WTC11 (cell line): ENCODE results near the gene TFEB. TPM values are rescaled to one million over a fixed set of nuclear protein-coding genes. Genes with fewer than 3 reads are reported as not detected.

Experiments
- ATAC-seq: fragments of 200-7000 bp; cut with Tn5 transposase; 2 replicates; pipeline ENCODE4 v1.10.0; 2021; ENCODE audit warnings: mild to moderate bottlenecking, moderate library complexity
- CTCF ChIA-PET: fragments of 300-600 bp; sonication (Branson Sonifier 250); formaldehyde crosslinking; loops from one replicate; lab custom pipeline; 2021; ENCODE audit warnings: antibody characterized with exemption; lab: Charles Lee
- POLR2A ChIA-PET: fragments of 350-600 bp; sonication (Branson Sonifier 250); formaldehyde crosslinking; loops from one replicate; lab custom pipeline; 2021; ENCODE audit warnings: antibody characterized with exemption; lab: Charles Lee
- DNase-seq: peaks from one replicate; pipeline ENCODE4 v3.0.0; 2021; ENCODE audit warnings: low spot score
- H3K27ac Mint-ChIP-seq: 2 replicates; pipeline ENCODE4 v1.8.0; 2021; ENCODE audit warnings: mixed read lengths
- H3K27me3 Mint-ChIP-seq: 2 replicates; pipeline ENCODE4 v1.8.0; 2021; ENCODE audit warnings: low read depth, mild to moderate bottlenecking, moderate library complexity, mixed read lengths
- H3K36me3 Mint-ChIP-seq: 2 replicates; pipeline ENCODE4 v1.8.0; 2021; ENCODE audit warnings: mixed read lengths
- H3K4me1 Mint-ChIP-seq: 2 replicates; pipeline ENCODE4 v1.8.0; 2022; ENCODE audit warnings: mixed read lengths
- H3K4me3 Mint-ChIP-seq: 2 replicates; pipeline ENCODE4 v1.8.0; 2021; ENCODE audit warnings: mild to moderate bottlenecking, moderate library complexity, mixed read lengths
- H3K9me3 Mint-ChIP-seq: 2 replicates; pipeline ENCODE4 v1.8.0; 2021; ENCODE audit warnings: mixed read lengths
- GABPB1 ChIP-seq: sonication (generic); formaldehyde crosslinking; IDR thresholded peaks from 2 replicates; pipeline ENCODE4 v1.8.1; 2023; ENCODE audit warnings: mild to moderate bottlenecking, missing genetic modification reagents
- MYBL2 ChIP-seq: sonication (generic); formaldehyde crosslinking; IDR thresholded peaks from 2 replicates; pipeline ENCODE4 v1.8.1; 2023; ENCODE audit warnings: mild to moderate bottlenecking, moderate library complexity, missing genetic modification reagents
- NFYB ChIP-seq: sonication (generic); formaldehyde crosslinking; conservative IDR thresholded peaks from 2 replicates; pipeline ENCODE4 v1.8.0; 2022; ENCODE audit warnings: low read depth, missing genetic modification reagents
- NR3C1 ChIP-seq: sonication (generic); formaldehyde crosslinking; conservative IDR thresholded peaks from 2 replicates; pipeline ENCODE4 v1.8.1; 2023; ENCODE audit warnings: low read depth, mild to moderate bottlenecking, missing genetic modification reagents
- RELA ChIP-seq: sonication (generic); formaldehyde crosslinking; IDR thresholded peaks from 2 replicates; pipeline ENCODE4 v1.8.1; 2022; ENCODE audit warnings: missing genetic modification reagents, mild to moderate bottlenecking, borderline replicate concordance
- RORB ChIP-seq: fragments of 250-450 bp; sonication (Bioruptor Pico); IDR thresholded peaks from 2 replicates; pipeline ENCODE4 v1.9.0; 2021; ENCODE audit warnings: mild to moderate bottlenecking
- TCF7 ChIP-seq: sonication (generic); formaldehyde crosslinking; IDR thresholded peaks from 2 replicates; pipeline ENCODE4 v1.8.0; 2022; ENCODE audit warnings: mild to moderate bottlenecking, low read depth, missing genetic modification reagents, moderate library complexity
- TEAD4 ChIP-seq: sonication (generic); formaldehyde crosslinking; IDR thresholded peaks from 2 replicates; pipeline ENCODE4 v1.8.0; 2022; ENCODE audit warnings: mild to moderate bottlenecking, missing genetic modification reagents
- ZBTB21 ChIP-seq: sonication (generic); formaldehyde crosslinking; IDR thresholded peaks from 2 replicates; pipeline ENCODE4 v1.8.1; 2023; ENCODE audit warnings: mild to moderate bottlenecking, missing genetic modification reagents, borderline replicate concordance
- ZNF121 ChIP-seq: sonication (generic); formaldehyde crosslinking; IDR thresholded peaks from 2 replicates; pipeline ENCODE4 v1.8.0; 2023; ENCODE audit warnings: missing genetic modification reagents
- ZNF232 ChIP-seq: sonication (generic); formaldehyde crosslinking; IDR thresholded peaks from 2 replicates; pipeline ENCODE4 v1.8.0; 2022; ENCODE audit warnings: mild to moderate bottlenecking, missing genetic modification reagents
- total RNA-seq: library from RNA; stranded (reverse); gene quantifications from 3 replicates; pipeline ENCODE4 v1.2.3, GENCODE V29; 2021
- TF ChIP-seq, protein P1 (sequence below): sonication (generic); formaldehyde crosslinking; IDR thresholded peaks from 2 replicates; pipeline ENCODE4 v1.8.0; 2022; ENCODE audit warnings: mild to moderate bottlenecking, missing genetic modification reagents
- TF ChIP-seq, protein P2 (sequence below): sonication (generic); formaldehyde crosslinking; IDR thresholded peaks from 2 replicates; pipeline ENCODE4 v1.8.0; 2023; ENCODE audit warnings: missing genetic modification reagents
- TF ChIP-seq, protein P3 (sequence below): sonication (generic); formaldehyde crosslinking; IDR thresholded peaks from 2 replicates; pipeline ENCODE4 v1.8.1; 2022; ENCODE audit warnings: low read depth, missing genetic modification reagents, borderline replicate concordance
- TF ChIP-seq, protein P4 (sequence below): fragments of 250-450 bp; sonication (Bioruptor Pico); IDR thresholded peaks from 2 replicates; pipeline ENCODE4 v1.9.0; 2021; ENCODE audit warnings: mild to moderate bottlenecking
- TF ChIP-seq, protein P5 (sequence below): sonication (generic); formaldehyde crosslinking; IDR thresholded peaks from 2 replicates; pipeline ENCODE4 v1.8.0; 2022; ENCODE audit warnings: mild to moderate bottlenecking, missing genetic modification reagents
- TF ChIP-seq, protein P6 (sequence below): sonication (generic); formaldehyde crosslinking; IDR thresholded peaks from 2 replicates; pipeline ENCODE4 v1.8.0; 2022; ENCODE audit warnings: missing genetic modification reagents
- TF ChIP-seq, protein P7 (sequence below): sonication (generic); formaldehyde crosslinking; IDR thresholded peaks from 2 replicates; pipeline ENCODE4 v1.8.1; 2022; ENCODE audit warnings: low read depth, mild to moderate bottlenecking, moderate library complexity, missing genetic modification reagents, borderline replicate concordance
- TF ChIP-seq, protein P8 (sequence below): sonication (generic); formaldehyde crosslinking; IDR thresholded peaks from 2 replicates; pipeline ENCODE4 v1.8.1; 2022; ENCODE audit warnings: mild to moderate bottlenecking, moderate library complexity, missing genetic modification reagents

TFEB gene
- total RNA-seq, 1 experiment from 2014 or later, result 3.9 TPM

- TF ChIP-seq, protein P1, sequence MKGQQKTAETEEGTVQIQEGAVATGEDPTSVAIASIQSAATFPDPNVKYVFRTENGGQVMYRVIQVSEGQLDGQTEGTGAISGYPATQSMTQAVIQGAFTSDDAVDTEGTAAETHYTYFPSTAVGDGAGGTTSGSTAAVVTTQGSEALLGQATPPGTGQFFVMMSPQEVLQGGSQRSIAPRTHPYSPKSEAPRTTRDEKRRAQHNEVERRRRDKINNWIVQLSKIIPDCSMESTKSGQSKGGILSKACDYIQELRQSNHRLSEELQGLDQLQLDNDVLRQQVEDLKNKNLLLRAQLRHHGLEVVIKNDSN (CRISPR knock-in tag), result no peak
- TF ChIP-seq NR3C1 (CRISPR knock-in tag) (no peak), ZBTB21 (no peak)
- TF ChIP-seq, protein P2, sequence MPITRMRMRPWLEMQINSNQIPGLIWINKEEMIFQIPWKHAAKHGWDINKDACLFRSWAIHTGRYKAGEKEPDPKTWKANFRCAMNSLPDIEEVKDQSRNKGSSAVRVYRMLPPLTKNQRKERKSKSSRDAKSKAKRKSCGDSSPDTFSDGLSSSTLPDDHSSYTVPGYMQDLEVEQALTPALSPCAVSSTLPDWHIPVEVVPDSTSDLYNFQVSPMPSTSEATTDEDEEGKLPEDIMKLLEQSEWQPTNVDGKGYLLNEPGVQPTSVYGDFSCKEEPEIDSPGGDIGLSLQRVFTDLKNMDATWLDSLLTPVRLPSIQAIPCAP (CRISPR knock-in tag), result no peak
These were observed 60.1 kb downstream of the TFEB start (continued) for GRCh38 chr6:41675176-41675775.

DNA sequence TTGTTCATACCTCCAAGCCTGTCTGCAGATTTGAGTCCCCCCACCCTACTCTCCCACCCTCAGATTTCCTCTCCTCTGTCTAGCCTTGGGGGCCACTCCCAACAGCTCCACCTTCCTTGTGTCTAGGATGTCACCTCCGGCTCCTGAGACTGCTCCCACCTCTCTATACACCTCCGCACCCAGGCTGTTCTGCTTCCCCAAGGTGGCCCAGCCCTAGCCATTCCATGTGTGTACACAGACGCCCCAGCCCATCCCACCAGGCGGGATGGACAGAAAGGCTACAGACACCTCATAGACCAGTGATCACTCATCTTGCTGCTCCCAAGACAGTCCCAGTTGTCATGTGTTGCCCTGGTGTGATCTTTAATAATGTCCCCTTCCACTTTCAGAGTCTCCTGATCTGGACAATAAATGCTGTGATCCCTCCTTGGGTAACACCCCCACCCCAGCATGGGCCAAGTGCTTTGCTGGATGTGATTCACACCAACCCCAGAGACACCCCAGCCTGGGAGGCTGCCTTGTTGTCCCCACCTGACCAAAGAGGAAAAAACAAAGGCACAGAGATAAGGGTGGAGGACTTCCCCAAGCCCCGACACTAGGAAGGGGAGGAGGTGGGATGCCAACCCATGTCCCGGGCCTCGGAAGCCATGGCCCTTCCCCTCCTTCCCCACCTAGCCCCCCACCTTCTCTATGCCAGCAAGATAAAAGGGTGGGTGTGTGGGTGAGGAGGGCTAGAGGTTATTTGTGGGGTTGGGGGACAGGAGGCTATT lies 61.0 kb downstream of the TFEB start:
- no peak for DNase-seq
- no peak overlapping the region for H3K27ac Mint-ChIP-seq

More for the DNA sequence above, 61.0 kb downstream of the TFEB start:
- TF ChIP-seq MYBL2 (CRISPR knock-in tag) (no peak), RORB (CRISPR knock-in tag) (no peak), TCF7 (no peak), RELA (CRISPR knock-in tag) (no peak), NFYB (no peak), GABPB1 (CRISPR knock-in tag) (no peak), TEAD4 (no peak), ZNF232 (CRISPR knock-in tag) (no peak), NR3C1 (CRISPR knock-in tag) (no peak), ZNF121 (no peak)
- TF ChIP-seq, protein P3, sequence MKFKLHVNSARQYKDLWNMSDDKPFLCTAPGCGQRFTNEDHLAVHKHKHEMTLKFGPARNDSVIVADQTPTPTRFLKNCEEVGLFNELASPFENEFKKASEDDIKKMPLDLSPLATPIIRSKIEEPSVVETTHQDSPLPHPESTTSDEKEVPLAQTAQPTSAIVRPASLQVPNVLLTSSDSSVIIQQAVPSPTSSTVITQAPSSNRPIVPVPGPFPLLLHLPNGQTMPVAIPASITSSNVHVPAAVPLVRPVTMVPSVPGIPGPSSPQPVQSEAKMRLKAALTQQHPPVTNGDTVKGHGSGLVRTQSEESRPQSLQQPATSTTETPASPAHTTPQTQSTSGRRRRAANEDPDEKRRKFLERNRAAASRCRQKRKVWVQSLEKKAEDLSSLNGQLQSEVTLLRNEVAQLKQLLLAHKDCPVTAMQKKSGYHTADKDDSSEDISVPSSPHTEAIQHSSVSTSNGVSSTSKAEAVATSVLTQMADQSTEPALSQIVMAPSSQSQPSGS (CRISPR knock-in tag), result no peak
- TF ChIP-seq, protein P4, sequence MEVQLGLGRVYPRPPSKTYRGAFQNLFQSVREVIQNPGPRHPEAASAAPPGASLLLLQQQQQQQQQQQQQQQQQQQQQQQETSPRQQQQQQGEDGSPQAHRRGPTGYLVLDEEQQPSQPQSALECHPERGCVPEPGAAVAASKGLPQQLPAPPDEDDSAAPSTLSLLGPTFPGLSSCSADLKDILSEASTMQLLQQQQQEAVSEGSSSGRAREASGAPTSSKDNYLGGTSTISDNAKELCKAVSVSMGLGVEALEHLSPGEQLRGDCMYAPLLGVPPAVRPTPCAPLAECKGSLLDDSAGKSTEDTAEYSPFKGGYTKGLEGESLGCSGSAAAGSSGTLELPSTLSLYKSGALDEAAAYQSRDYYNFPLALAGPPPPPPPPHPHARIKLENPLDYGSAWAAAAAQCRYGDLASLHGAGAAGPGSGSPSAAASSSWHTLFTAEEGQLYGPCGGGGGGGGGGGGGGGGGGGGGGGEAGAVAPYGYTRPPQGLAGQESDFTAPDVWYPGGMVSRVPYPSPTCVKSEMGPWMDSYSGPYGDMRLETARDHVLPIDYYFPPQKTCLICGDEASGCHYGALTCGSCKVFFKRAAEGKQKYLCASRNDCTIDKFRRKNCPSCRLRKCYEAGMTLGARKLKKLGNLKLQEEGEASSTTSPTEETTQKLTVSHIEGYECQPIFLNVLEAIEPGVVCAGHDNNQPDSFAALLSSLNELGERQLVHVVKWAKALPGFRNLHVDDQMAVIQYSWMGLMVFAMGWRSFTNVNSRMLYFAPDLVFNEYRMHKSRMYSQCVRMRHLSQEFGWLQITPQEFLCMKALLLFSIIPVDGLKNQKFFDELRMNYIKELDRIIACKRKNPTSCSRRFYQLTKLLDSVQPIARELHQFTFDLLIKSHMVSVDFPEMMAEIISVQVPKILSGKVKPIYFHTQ (CRISPR knock-in tag), result no peak
- TF ChIP-seq, protein P5, sequence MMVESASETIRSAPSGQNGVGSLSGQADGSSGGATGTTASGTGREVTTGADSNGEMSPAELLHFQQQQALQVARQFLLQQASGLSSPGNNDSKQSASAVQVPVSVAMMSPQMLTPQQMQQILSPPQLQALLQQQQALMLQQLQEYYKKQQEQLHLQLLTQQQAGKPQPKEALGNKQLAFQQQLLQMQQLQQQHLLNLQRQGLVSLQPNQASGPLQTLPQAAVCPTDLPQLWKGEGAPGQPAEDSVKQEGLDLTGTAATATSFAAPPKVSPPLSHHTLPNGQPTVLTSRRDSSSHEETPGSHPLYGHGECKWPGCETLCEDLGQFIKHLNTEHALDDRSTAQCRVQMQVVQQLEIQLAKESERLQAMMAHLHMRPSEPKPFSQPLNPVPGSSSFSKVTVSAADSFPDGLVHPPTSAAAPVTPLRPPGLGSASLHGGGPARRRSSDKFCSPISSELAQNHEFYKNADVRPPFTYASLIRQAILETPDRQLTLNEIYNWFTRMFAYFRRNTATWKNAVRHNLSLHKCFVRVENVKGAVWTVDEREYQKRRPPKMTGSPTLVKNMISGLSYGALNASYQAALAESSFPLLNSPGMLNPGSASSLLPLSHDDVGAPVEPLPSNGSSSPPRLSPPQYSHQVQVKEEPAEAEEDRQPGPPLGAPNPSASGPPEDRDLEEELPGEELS, result no peak
- TF ChIP-seq, protein P6, sequence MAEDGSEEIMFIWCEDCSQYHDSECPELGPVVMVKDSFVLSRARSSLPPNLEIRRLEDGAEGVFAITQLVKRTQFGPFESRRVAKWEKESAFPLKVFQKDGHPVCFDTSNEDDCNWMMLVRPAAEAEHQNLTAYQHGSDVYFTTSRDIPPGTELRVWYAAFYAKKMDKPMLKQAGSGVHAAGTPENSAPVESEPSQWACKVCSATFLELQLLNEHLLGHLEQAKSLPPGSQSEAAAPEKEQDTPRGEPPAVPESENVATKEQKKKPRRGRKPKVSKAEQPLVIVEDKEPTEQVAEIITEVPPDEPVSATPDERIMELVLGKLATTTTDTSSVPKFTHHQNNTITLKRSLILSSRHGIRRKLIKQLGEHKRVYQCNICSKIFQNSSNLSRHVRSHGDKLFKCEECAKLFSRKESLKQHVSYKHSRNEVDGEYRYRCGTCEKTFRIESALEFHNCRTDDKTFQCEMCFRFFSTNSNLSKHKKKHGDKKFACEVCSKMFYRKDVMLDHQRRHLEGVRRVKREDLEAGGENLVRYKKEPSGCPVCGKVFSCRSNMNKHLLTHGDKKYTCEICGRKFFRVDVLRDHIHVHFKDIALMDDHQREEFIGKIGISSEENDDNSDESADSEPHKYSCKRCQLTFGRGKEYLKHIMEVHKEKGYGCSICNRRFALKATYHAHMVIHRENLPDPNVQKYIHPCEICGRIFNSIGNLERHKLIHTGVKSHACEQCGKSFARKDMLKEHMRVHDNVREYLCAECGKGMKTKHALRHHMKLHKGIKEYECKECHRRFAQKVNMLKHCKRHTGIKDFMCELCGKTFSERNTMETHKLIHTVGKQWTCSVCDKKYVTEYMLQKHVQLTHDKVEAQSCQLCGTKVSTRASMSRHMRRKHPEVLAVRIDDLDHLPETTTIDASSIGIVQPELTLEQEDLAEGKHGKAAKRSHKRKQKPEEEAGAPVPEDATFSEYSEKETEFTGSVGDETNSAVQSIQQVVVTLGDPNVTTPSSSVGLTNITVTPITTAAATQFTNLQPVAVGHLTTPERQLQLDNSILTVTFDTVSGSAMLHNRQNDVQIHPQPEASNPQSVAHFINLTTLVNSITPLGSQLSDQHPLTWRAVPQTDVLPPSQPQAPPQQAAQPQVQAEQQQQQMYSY (CRISPR knock-in tag), result no peak
- TF ChIP-seq, protein P7, sequence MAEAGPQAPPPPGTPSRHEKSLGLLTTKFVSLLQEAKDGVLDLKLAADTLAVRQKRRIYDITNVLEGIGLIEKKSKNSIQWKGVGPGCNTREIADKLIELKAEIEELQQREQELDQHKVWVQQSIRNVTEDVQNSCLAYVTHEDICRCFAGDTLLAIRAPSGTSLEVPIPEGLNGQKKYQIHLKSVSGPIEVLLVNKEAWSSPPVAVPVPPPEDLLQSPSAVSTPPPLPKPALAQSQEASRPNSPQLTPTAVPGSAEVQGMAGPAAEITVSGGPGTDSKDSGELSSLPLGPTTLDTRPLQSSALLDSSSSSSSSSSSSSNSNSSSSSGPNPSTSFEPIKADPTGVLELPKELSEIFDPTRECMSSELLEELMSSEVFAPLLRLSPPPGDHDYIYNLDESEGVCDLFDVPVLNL, result no peak
- TF ChIP-seq, protein P8, sequence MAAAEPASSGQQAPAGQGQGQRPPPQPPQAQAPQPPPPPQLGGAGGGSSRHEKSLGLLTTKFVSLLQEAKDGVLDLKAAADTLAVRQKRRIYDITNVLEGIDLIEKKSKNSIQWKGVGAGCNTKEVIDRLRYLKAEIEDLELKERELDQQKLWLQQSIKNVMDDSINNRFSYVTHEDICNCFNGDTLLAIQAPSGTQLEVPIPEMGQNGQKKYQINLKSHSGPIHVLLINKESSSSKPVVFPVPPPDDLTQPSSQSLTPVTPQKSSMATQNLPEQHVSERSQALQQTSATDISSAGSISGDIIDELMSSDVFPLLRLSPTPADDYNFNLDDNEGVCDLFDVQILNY, result no peak
- POLR2A ChIA-PET, result no interaction called here
- Mint-ChIP-seq H3K36me3 (no peaks in the 10 kb centered on the region), H3K27me3 (peaks cover 16% of the 10 kb centered on the region), H3K4me3 (no peak overlapping the region), H3K4me1 (peaks cover 50% of the 10 kb centered on the region), H3K9me3 (peaks cover 9% of the 10 kb centered on the region)
- no peak for ATAC-seq
- CTCF ChIA-PET, result interaction anchor here (1.1 to 1.7 kb wide), 6 partner anchors 9 to 72 kb away, joined by 3 to 10 read pairs (median 4); no protein-coding TSS in a partner anchor
